WTC11 (cell line): ENCODE data around the gene SART1. TPM values are rescaled to one million over a fixed set of nuclear protein-coding genes. Genes with fewer than 3 reads are reported as not detected.

Experiments
- ATAC-seq: fragments of 200-7000 bp; cut with Tn5 transposase; 2 replicates; pipeline ENCODE4 v1.10.0; 2021; ENCODE audit warnings: mild to moderate bottlenecking, moderate library complexity
- CTCF ChIA-PET: fragments of 300-600 bp; sonication (Branson Sonifier 250); formaldehyde crosslinking; loops from one replicate; lab custom pipeline; 2021; ENCODE audit warnings: antibody characterized with exemption; lab: Charles Lee
- POLR2A ChIA-PET: fragments of 350-600 bp; sonication (Branson Sonifier 250); formaldehyde crosslinking; loops from one replicate; lab custom pipeline; 2021; ENCODE audit warnings: antibody characterized with exemption; lab: Charles Lee
- DNase-seq: peaks from one replicate; pipeline ENCODE4 v3.0.0; 2021; ENCODE audit warnings: low spot score
- H3K27ac Mint-ChIP-seq: 2 replicates; pipeline ENCODE4 v1.8.0; 2021; ENCODE audit warnings: mixed read lengths
- H3K27me3 Mint-ChIP-seq: 2 replicates; pipeline ENCODE4 v1.8.0; 2021; ENCODE audit warnings: low read depth, mild to moderate bottlenecking, moderate library complexity, mixed read lengths
- H3K36me3 Mint-ChIP-seq: 2 replicates; pipeline ENCODE4 v1.8.0; 2021; ENCODE audit warnings: mixed read lengths
- H3K4me1 Mint-ChIP-seq: 2 replicates; pipeline ENCODE4 v1.8.0; 2022; ENCODE audit warnings: mixed read lengths
- H3K4me3 Mint-ChIP-seq: 2 replicates; pipeline ENCODE4 v1.8.0; 2021; ENCODE audit warnings: mild to moderate bottlenecking, moderate library complexity, mixed read lengths
- H3K9me3 Mint-ChIP-seq: 2 replicates; pipeline ENCODE4 v1.8.0; 2021; ENCODE audit warnings: mixed read lengths
- CDX4 ChIP-seq: fragments of 250-450 bp; sonication (Bioruptor Pico); IDR thresholded peaks from 2 replicates; pipeline ENCODE4 v1.9.0; 2021; ENCODE audit warnings: moderate library complexity, mild to moderate bottlenecking, inconsistent platforms, borderline replicate concordance
- CREM ChIP-seq: sonication (generic); formaldehyde crosslinking; IDR thresholded peaks from 2 replicates; pipeline ENCODE4 v1.8.1; 2022; ENCODE audit warnings: mild to moderate bottlenecking, missing genetic modification reagents, moderate library complexity
- ESRRA ChIP-seq: sonication (generic); formaldehyde crosslinking; IDR thresholded peaks from 2 replicates; pipeline ENCODE4 v1.8.1; 2022; ENCODE audit warnings: mild to moderate bottlenecking, missing genetic modification reagents, borderline replicate concordance
- FOXJ3 ChIP-seq: sonication (generic); formaldehyde crosslinking; IDR thresholded peaks from 2 replicates; pipeline ENCODE4 v1.9.0; 2021; ENCODE audit warnings: missing genetic modification reagents, mild to moderate bottlenecking, borderline replicate concordance
- MXD4 ChIP-seq: fragments of 250-450 bp; sonication (Bioruptor Pico); IDR thresholded peaks from 2 replicates; pipeline ENCODE4 v1.8.0; 2021; ENCODE audit warnings: mild to moderate bottlenecking, moderate library complexity, borderline replicate concordance
- MYBL2 ChIP-seq: sonication (generic); formaldehyde crosslinking; IDR thresholded peaks from 2 replicates; pipeline ENCODE4 v1.8.1; 2023; ENCODE audit warnings: mild to moderate bottlenecking, moderate library complexity, missing genetic modification reagents
- NFATC4 ChIP-seq: fragments of 250-450 bp; sonication (Bioruptor Pico); IDR thresholded peaks from 2 replicates; pipeline ENCODE4 v1.9.0; 2021; ENCODE audit warnings: mild to moderate bottlenecking
- NR1H2 ChIP-seq: sonication (generic); formaldehyde crosslinking; IDR thresholded peaks from 2 replicates; pipeline ENCODE4 v1.9.0; 2021; ENCODE audit warnings: mild to moderate bottlenecking, moderate library complexity, missing genetic modification reagents
- PRDM15 ChIP-seq: sonication (generic); formaldehyde crosslinking; IDR thresholded peaks from 2 replicates; pipeline ENCODE4 v1.8.0; 2022; ENCODE audit warnings: missing genetic modification reagents
- SMAD3 ChIP-seq: sonication (generic); formaldehyde crosslinking; IDR thresholded peaks from 2 replicates; pipeline ENCODE4 v1.8.0; 2022; ENCODE audit warnings: missing genetic modification reagents, mild to moderate bottlenecking, borderline replicate concordance
- TP53 ChIP-seq: sonication (generic); formaldehyde crosslinking; IDR thresholded peaks from 2 replicates; pipeline ENCODE4 v1.8.1; 2023; ENCODE audit warnings: mild to moderate bottlenecking, missing genetic modification reagents
- ZNF317 ChIP-seq: sonication (generic); formaldehyde crosslinking; IDR thresholded peaks from 2 replicates; pipeline ENCODE4 v1.8.1; 2023; ENCODE audit warnings: low read depth, mild to moderate bottlenecking, moderate library complexity, missing genetic modification reagents, borderline replicate concordance
- ZNF425 ChIP-seq: fragments of 250-450 bp; sonication (Bioruptor Pico); conservative IDR thresholded peaks from 2 replicates; pipeline ENCODE4 v1.9.0; 2021; ENCODE audit warnings: mild to moderate bottlenecking
- total RNA-seq: library from RNA; stranded (reverse); gene quantifications from 3 replicates; pipeline ENCODE4 v1.2.3, GENCODE V29; 2021
- TF ChIP-seq, protein P1 (sequence below): fragments of 250-450 bp; sonication (Bioruptor Pico); IDR thresholded peaks from 2 replicates; pipeline ENCODE4 v1.9.0; 2021; ENCODE audit warnings: mild to moderate bottlenecking
- TF ChIP-seq, protein P2 (sequence below): sonication (generic); formaldehyde crosslinking; IDR thresholded peaks from 2 replicates; pipeline ENCODE4 v1.8.0; 2023; ENCODE audit warnings: mild to moderate bottlenecking, missing genetic modification reagents

The SART1 gene
- total RNA-seq, 1 experiment from 2014 or later = 57.0 TPM

DNA sequence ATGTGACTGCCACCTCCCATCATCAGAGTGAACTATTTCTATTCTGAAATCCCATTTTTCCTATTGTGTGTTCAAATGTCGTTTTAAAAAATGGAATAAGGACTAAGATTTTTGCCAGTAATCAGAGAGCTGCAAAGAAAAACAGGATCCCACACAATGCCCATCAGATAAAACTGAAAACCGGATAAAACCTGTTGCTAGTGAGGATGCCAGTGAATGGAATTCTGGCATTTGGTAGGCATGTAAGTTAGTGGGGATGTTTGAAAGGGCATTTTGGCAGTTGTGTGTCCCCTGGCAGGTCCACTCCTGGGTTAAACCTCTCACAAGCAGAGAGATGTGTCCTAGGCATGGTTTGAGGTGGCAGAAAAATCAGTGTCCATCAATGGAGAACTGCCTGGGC lies 36.1 kb upstream of the SART1 start:
- Mint-ChIP-seq H3K27ac (no peak overlapping the region; the same call in 1 of the 2 replicates), H3K4me3 (no peak overlapping the region), H3K9me3 (no peaks in the 10 kb centered on the region), H3K4me1 (peaks cover 3% of the 10 kb centered on the region; the same call in 1 of the 2 replicates), H3K27me3 (no peaks in the 10 kb centered on the region)
- POLR2A ChIA-PET = no interaction called here
- no peak for DNase-seq
- CTCF ChIA-PET = interaction anchor here (0.5 to 0.8 kb wide), 3 partner anchors 34 to 146 kb away, joined by 3 read pairs; partner anchors contain the start of gene FIBP
- no peak for TF ChIP-seq CDX4 (CRISPR knock-in tag)
- TF ChIP-seq, all 79 proteins: peak for 0
- peaks cover 12% of the 10 kb centered on the region for H3K36me3 Mint-ChIP-seq
- no peak for ATAC-seq

DNA sequence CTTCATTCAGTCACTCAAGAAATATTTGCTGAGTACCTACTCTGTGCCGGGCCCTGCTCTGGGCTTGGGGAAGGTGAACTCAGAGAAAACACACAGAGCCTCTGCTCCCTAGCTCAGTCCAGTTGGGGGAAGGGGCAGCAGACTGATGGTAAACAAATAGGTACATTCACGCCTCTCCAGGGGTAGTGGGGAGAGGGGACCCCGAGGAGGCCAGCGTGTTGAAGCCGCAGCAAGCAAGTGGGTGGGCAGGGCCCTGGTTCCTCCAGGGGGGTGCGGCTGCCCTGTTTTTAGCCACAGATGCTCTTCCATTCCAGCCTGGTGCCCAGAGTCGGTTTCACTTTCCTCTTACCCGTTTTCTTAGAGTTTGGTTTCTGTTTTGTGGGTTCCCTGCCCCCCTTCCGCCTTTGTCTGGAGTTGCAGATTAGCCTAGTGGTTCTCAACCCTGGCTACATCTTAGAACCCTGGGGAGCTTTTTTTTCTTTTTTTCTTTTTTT lies 33.6 kb upstream of the SART1 start:
- peak overlapping the region; percentile 63 for H3K27ac Mint-ChIP-seq
- H3K4me1 Mint-ChIP-seq = peaks cover 15% of the 10 kb centered on the region
- ChIA-PET POLR2A (no interaction called here), CTCF (interaction anchor here (0.6 to 1.6 kb wide), 3 partner anchors 40 to 95 kb away, joined by 3 to 6 read pairs (median 4); partner anchors contain the start of gene FIBP)
- H3K27me3 Mint-ChIP-seq = no peaks in the 10 kb centered on the region
- TF ChIP-seq PRDM15 (no peak), CREM (CRISPR knock-in tag) (no peak), ESRRA (no peak), FOXJ3 (CRISPR knock-in tag) (no peak), MYBL2 (no peak), NR1H2 (CRISPR knock-in tag) (no peak), ZNF425 (no peak), ZNF317 (no peak), TP53 (no peak), NFATC4 (CRISPR knock-in tag) (no peak), MXD4 (CRISPR knock-in tag) (no peak), SMAD3 (CRISPR knock-in tag) (no peak)
- TF ChIP-seq, protein P1, sequence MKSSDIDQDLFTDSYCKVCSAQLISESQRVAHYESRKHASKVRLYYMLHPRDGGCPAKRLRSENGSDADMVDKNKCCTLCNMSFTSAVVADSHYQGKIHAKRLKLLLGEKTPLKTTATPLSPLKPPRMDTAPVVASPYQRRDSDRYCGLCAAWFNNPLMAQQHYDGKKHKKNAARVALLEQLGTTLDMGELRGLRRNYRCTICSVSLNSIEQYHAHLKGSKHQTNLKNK (CRISPR knock-in tag) = no peak
- TF ChIP-seq, protein P2, sequence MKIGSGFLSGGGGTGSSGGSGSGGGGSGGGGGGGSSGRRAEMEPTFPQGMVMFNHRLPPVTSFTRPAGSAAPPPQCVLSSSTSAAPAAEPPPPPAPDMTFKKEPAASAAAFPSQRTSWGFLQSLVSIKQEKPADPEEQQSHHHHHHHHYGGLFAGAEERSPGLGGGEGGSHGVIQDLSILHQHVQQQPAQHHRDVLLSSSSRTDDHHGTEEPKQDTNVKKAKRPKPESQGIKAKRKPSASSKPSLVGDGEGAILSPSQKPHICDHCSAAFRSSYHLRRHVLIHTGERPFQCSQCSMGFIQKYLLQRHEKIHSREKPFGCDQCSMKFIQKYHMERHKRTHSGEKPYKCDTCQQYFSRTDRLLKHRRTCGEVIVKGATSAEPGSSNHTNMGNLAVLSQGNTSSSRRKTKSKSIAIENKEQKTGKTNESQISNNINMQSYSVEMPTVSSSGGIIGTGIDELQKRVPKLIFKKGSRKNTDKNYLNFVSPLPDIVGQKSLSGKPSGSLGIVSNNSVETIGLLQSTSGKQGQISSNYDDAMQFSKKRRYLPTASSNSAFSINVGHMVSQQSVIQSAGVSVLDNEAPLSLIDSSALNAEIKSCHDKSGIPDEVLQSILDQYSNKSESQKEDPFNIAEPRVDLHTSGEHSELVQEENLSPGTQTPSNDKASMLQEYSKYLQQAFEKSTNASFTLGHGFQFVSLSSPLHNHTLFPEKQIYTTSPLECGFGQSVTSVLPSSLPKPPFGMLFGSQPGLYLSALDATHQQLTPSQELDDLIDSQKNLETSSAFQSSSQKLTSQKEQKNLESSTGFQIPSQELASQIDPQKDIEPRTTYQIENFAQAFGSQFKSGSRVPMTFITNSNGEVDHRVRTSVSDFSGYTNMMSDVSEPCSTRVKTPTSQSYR (CRISPR knock-in tag) = no peak
- H3K36me3 Mint-ChIP-seq = peaks cover 2% of the 10 kb centered on the region; the same call in 1 of the 2 replicates
- no peaks in the 10 kb centered on the region for H3K9me3 Mint-ChIP-seq
- ATAC-seq (peak; percentile 22), DNase-seq (no peak)
- no peak overlapping the region for H3K4me3 Mint-ChIP-seq
